Activated T-helper 2 cell treated with anti-CD3 and anti-CD28 coated beads, Interferon-gamma antibody, Interleukin-2, Interleukin-4, amounts not matched to agents 10 μg/mL and 5 μg/mL and 100 μg/mL, durations not matched to agents 14 hours and 24 hours and 36 hours (primary cell): ENCODE measurements around the gene PAGR1. TPM values are rescaled to one million over a fixed set of nuclear protein-coding genes. Genes with fewer than 3 reads are reported as not detected.
"Not testable (repeated sequence)": the region's sequence is repeated elsewhere in the genome, so short reads cannot be mapped to it uniquely, and the experiment has no call there.

ENCODE experiments used
- DNase-seq: peaks from one replicate; pipeline ENCODE4 v3.0.0; 2021; ENCODE audit warnings: low spot score
- H3K27ac Mint-ChIP-seq: one replicate; pipeline ENCODE4 v1.8.0; 2021; ENCODE audit warnings: mixed read lengths
- H3K27me3 Mint-ChIP-seq: one replicate; pipeline ENCODE4 v1.8.0; 2021; ENCODE audit warnings: low read depth, mixed read lengths
- H3K36me3 Mint-ChIP-seq: one replicate; pipeline ENCODE4 v1.8.0; 2021; ENCODE audit warnings: low read depth, mixed read lengths
- H3K4me1 Mint-ChIP-seq: one replicate; pipeline ENCODE4 v1.8.0; 2021; ENCODE audit warnings: low read depth, mixed read lengths
- H3K4me3 Mint-ChIP-seq: one replicate; pipeline ENCODE4 v1.8.0; 2021; ENCODE audit warnings: low read depth, mild to moderate bottlenecking, moderate library complexity, mixed read lengths
- H3K9me3 Mint-ChIP-seq: one replicate; pipeline ENCODE4 v1.8.0; 2021; ENCODE audit warnings: mixed read lengths
- intact Hi-C: fragments of 100-400 bp; cut with micrococcal nuclease; formaldehyde crosslinking; loops from one replicate; pipeline ENCODE4 v1.15.1; 2023
- total RNA-seq: library from RNA; stranded (reverse); gene quantifications from 2 replicates; pipeline ENCODE4 v1.2.3, GENCODE V29; 2022

PAGR1 gene
- total RNA-seq, 1 donor from 2014 or later, result 29.5 TPM

DNA sequence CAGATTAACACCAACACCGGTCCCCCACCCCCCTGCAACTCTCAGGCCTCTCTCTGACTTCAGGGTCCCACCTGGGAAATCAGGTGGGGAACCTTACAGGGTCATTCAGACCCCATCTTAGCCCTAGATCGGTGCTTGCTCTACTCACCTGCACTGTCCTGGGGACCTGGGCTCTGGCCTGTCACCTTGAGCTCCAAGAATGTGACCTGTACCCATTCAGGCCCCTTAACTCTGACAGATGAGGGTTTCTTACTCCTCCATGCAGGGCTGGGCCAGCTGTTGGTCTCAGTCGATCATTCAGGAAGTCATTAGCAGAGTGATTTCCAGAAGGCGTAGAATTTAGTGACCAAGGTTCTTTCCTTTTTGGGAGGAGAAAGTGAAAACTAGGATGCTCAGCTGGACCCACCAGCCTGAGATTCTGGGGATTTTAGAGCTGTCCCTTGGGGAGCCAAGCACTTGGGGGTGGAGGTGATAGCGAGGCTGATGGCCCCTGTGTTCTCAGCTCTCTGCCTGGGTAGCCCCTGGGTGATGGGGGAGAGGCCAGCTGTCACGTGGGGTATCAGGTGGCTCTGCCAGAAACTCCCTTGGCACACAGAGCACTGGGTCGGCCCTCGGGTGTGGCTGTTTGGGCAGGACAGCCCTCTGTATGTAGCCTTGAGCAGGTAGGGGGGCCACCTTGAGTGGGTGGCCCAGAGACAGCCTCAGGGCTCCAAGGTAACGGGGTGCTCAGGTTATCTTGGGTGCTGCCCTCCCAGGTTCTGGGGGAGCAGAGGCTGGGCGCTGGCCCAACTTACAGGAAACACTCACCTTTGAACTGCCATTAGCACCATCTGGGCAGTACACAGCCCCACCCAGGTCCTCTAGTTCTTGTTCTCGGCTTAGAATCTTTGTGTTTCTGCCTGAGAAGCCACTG lies 5.0 kb downstream of the PAGR1 start:
- Mint-ChIP-seq H3K4me1 (peaks cover 45% of the 10 kb centered on the region), H3K27ac (peak overlapping the region; percentile 90), H3K27me3 (no peaks in the 10 kb centered on the region), H3K36me3 (peaks cover 56% of the 10 kb centered on the region), H3K9me3 (no peaks in the 10 kb centered on the region), H3K4me3 (peak overlapping the region; percentile 97)
- DNase-seq, result no peak
- intact Hi-C loops, result loop anchor here (1.0 kb wide), 1 partner anchor 13 kb away; no protein-coding TSS in a partner anchor

GRCh38 chr16:29821643-29822115 lies 5.7 kb downstream of the PAGR1 start:
- intact Hi-C loops, result no loop called here
- Mint-ChIP-seq H3K4me3 (peak overlapping the region; percentile 97), H3K27me3 (no peaks in the 10 kb centered on the region), H3K9me3 (no peaks in the 10 kb centered on the region), H3K27ac (peak overlapping the region; percentile 90), H3K4me1 (peaks cover 50% of the 10 kb centered on the region), H3K36me3 (peaks cover 55% of the 10 kb centered on the region)
- no peak for DNase-seq

DNA sequence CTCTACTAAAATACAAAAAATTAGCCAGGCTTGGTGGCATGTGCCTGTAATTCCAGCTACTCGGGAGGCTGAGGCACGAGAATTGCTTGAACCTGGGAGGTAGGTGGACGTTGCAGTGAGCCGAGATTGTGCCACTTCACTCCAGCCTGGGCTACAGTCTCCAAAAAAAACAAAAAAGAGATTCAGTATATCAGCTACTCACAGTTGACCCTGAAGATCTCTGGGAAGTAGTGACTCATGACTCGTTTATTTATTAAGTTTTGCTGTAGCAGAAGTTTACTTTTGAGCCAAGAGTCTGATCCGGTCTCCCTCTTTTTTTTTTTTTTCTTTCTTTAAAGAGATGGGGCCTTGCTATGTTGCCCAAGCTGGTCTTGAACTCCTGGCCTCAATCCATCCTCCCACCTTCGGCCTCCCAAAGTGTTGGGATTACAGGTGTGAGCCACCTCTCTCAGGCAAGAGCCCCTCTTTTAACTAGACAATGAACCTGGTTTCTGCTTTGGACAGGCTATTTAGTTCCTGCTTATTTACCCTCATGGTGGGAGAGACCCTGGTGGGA lies 8.7 kb downstream of the PAGR1 start:
- Mint-ChIP-seq H3K9me3 (no peaks in the 10 kb centered on the region), H3K27me3 (no peaks in the 10 kb centered on the region), H3K27ac (peak overlapping the region; percentile 86), H3K4me1 (peaks cover 42% of the 10 kb centered on the region), H3K36me3 (peaks cover 40% of the 10 kb centered on the region), H3K4me3 (peak overlapping the region; percentile 57)
- intact Hi-C loops, result loop anchor here (1.0 kb wide), 1 partner anchor 16 kb away; no protein-coding TSS in a partner anchor
- no peak for DNase-seq

DNA sequence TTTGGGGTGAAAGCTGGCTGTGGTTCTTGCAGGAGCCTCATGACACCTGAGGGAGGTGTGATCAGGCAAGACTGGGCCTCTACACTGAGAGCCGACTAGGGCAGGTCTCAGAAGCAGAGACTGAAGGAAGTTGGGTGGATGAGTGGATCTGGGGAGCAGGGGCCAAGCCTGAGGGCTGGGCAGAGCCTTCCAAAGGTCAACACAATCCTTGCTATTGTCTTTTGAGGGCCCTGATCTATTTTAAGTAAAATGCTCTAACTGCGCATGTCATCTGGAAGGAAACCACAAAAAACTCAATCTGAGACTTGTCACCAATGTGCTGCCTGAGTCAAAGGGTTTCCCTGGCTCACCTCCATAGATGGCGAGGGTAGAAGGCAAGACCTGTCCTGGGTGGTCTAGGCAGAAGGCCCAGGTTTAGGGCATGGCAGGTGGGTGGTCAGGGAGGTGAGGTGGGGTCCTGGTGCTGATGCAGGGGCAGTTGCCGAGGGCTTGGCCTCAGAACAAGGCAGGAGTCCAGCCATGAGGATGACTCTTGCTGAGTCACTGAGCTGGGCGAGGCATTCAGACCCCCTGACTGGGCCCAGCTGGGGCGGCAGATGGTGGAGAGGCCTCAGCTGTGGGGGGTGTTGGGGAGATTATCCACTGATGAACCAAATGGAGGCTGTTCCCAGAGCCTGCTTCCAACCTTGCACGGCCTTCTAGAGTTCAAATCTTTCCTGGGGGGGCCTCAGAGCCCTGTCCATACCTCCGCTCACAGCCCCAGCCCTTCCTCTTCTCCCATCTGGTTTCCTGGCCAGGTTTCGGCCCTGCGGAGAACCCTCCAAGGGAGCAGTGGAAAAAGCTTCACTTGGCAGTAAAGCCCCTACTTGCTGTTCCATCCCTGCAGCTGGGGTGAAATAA lies 9.4 kb downstream of the PAGR1 start:
- H3K9me3 Mint-ChIP-seq, result no peaks in the 10 kb centered on the region

DNA sequence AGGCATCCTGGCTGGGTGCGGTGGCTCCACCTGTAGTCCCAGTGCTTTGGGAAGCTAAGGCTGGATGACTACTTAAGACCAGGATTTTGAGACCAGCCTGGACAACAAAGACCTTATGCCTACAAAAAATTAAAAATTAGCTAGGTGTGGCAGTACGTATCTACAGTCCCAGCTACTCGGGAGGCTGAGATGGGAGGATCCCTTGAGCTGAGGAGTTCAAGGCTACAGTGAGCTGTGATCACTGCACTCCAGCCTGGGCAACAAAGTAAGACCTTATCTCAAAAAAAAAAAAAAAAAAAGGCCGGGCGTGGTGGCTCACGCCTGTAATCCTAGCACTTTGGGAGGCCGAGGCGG lies 10.4 kb downstream of the PAGR1 start:
- Mint-ChIP-seq H3K4me3 (peak overlapping the region; percentile 60), H3K27ac (no peak overlapping the region)
- intact Hi-C loops, result no loop called here

More for the DNA sequence above, 9.4 kb downstream of the PAGR1 start:
- peak overlapping the region; percentile 86 for H3K27ac Mint-ChIP-seq
- H3K36me3 Mint-ChIP-seq, result peaks cover 39% of the 10 kb centered on the region
- no peak for DNase-seq
- peaks cover 37% of the 10 kb centered on the region for H3K4me1 Mint-ChIP-seq
- H3K4me3 Mint-ChIP-seq, result peak overlapping the region; percentile 57
- intact Hi-C loops, result loop anchor here (1.0 kb wide), 1 partner anchor 17 kb away; no protein-coding TSS in a partner anchor
- no peaks in the 10 kb centered on the region for H3K27me3 Mint-ChIP-seq

GRCh38 chr16:29830774-29831173 lies 14.8 kb downstream of the PAGR1 start:
- Mint-ChIP-seq H3K4me1 (peaks cover 22% of the 10 kb centered on the region), H3K27me3 (no peaks in the 10 kb centered on the region), H3K27ac (no peak overlapping the region), H3K36me3 (peaks cover 56% of the 10 kb centered on the region), H3K4me3 (no peak overlapping the region), H3K9me3 (no peaks in the 10 kb centered on the region)
- intact Hi-C loops, result no loop called here
- DNase-seq, result no peak

More for the DNA sequence above, 10.4 kb downstream of the PAGR1 start:
- Mint-ChIP-seq H3K36me3 (peaks cover 42% of the 10 kb centered on the region), H3K27me3 (no peaks in the 10 kb centered on the region), H3K9me3 (no peaks in the 10 kb centered on the region), H3K4me1 (peaks cover 37% of the 10 kb centered on the region)
- DNase-seq, result no peak

DNA sequence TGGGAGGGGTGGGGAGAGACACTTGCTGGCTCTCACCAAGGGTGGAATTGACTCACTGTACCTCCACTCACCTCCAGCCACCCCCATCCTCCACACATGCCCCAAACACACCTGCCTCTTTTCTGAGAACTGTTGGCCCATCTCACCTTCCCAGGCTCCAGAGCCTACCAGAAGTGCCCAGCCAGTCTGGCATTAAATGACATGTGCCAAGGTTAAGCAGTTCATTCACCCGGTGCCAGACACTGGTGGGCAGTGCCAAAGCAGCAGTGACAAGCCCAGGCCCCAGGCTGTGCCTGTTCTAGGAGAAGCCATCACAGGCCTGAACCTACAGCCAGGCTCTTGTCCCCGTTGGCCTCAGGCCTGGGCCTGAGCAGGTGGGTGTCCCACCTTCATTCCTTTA lies 15.5 kb downstream of the PAGR1 start:
- peaks cover 16% of the 10 kb centered on the region for H3K4me1 Mint-ChIP-seq
- peaks cover 62% of the 10 kb centered on the region for H3K36me3 Mint-ChIP-seq
- no peaks in the 10 kb centered on the region for H3K9me3 Mint-ChIP-seq
- no peaks in the 10 kb centered on the region for H3K27me3 Mint-ChIP-seq
- no peak overlapping the region for H3K27ac Mint-ChIP-seq
- intact Hi-C loops, result no loop called here
- DNase-seq, result no peak
- H3K4me3 Mint-ChIP-seq, result no peak overlapping the region

GRCh38 chr16:29833219-29833618 lies 17.3 kb downstream of the PAGR1 start:
- H3K4me3 Mint-ChIP-seq, H3K9me3 Mint-ChIP-seq, DNase-seq, intact Hi-C loops, H3K27me3 Mint-ChIP-seq, H3K4me1 Mint-ChIP-seq, H3K27ac Mint-ChIP-seq: not testable (repeated sequence)
- peaks cover 71% of the 10 kb centered on the region for H3K36me3 Mint-ChIP-seq

- no peak overlapping the region for H3K4me3 Mint-ChIP-seq
- no peaks in the 10 kb centered on the region for H3K9me3 Mint-ChIP-seq
- DNase-seq, result no peak
- no peak overlapping the region for H3K27ac Mint-ChIP-seq
- intact Hi-C loops, result no loop called here
- no peaks in the 10 kb centered on the region for H3K27me3 Mint-ChIP-seq
- peaks cover 71% of the 10 kb centered on the region for H3K36me3 Mint-ChIP-seq
- H3K4me1 Mint-ChIP-seq, result peaks cover 6% of the 10 kb centered on the region
Observed at GRCh38 chr16:29834079-29834478, 18.1 kb downstream of the PAGR1 start.

DNA sequence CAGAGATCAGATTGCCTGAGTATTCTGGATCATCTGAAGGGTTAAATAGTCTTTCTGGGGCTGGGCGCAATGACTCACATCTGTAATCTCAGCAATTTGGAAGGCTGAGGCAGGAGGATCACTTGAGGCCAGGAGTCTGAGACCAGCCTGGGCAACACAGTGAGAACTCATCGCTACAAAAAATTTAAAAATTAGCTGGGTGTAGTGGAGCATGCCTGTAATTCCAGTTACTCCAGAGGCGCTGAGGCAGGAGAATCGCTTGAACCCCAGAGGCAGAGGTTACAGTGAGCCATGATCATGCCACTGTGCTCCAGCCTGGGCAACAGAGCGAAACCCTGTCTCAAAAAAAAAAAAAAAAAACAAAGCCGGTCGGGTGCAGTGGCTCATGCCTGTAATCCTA lies 20.0 kb downstream of the PAGR1 start:
- H3K27me3 Mint-ChIP-seq, result no peaks in the 10 kb centered on the region
- no peaks in the 10 kb centered on the region for H3K9me3 Mint-ChIP-seq
- intact Hi-C loops, result no loop called here
- no peak overlapping the region for H3K4me3 Mint-ChIP-seq
- H3K36me3 Mint-ChIP-seq, result peaks cover 73% of the 10 kb centered on the region
- DNase-seq, result no peak
- H3K4me1 Mint-ChIP-seq, result peaks cover 6% of the 10 kb centered on the region
- no peak overlapping the region for H3K27ac Mint-ChIP-seq

DNA sequence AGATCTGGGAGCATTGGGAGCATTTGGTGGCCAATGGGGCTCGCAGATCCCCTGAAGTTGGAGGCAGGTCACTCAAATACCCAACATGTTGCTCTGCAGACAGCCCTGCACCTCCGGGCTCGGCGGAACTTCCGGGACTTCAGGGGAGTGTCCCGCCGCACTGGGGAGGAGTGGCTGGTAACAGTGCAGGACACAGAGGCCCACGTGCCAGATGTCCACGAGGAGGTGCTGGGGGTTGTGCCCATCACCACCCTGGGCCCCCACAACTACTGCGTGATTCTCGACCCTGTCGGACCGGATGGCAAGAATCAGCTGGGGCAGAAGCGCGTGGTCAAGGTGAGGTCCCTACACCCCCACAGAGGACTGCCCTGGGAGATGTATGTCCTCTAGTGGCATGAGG lies 20.7 kb downstream of the PAGR1 start:
- no peaks in the 10 kb centered on the region for H3K9me3 Mint-ChIP-seq
- no peak for DNase-seq
- intact Hi-C loops, result no loop called here
- H3K4me3 Mint-ChIP-seq, result no peak overlapping the region
- H3K27ac Mint-ChIP-seq, result no peak overlapping the region
- no peaks in the 10 kb centered on the region for H3K27me3 Mint-ChIP-seq
- H3K4me1 Mint-ChIP-seq, result peaks cover 6% of the 10 kb centered on the region
- H3K36me3 Mint-ChIP-seq, result peaks cover 72% of the 10 kb centered on the region

GRCh38 chr16:29837841-29838240 lies 21.9 kb downstream of the PAGR1 start:
- Mint-ChIP-seq H3K4me1 (peaks cover 6% of the 10 kb centered on the region), H3K4me3 (no peak overlapping the region), H3K27ac (no peak overlapping the region), H3K27me3 (no peaks in the 10 kb centered on the region), H3K9me3 (no peaks in the 10 kb centered on the region), H3K36me3 (peaks cover 65% of the 10 kb centered on the region)
- intact Hi-C loops, result no loop called here
- DNase-seq, result no peak
